ENCODE results near the gene GUCY1A1.

GRCh38 chr4:155707251-155707650, 40.6 kb downstream of the GUCY1A1 start:
- TF ChIP-seq POLR2A (IDR thresholded peaks at IDR 0.05) (no peak), CTCF (IDR thresholded peaks at IDR 0.05) (no peak)
